HFF-Myc (cell line): ENCODE data around the gene NMT1.

ENCODE experiments used
- DNase-seq: peaks from one replicate; pipeline ENCODE4 v3.0.0-alpha.2; 2011; ENCODE audit warnings: low read depth; ENCODE audit errors: extremely low read depth
- H3K4me3 ChIP-seq: replicated peaks from 2 replicates; pipeline ENCODE4 v1.5.1; 2011; ENCODE audit warnings: low read depth, mild to moderate bottlenecking, control low read depth, low read length
- CTCF ChIP-seq: IDR thresholded peaks from 2 replicates; pipeline ENCODE4 v1.5.1; 2012; ENCODE audit warnings: mild to moderate bottlenecking, low read depth, low read length, control low read depth; ENCODE audit errors: missing control alignments

Gene NMT1

GRCh38 chr17:45063198-45063597 lies 2.1 kb downstream of the NMT1 start:
- no peak for DNase-seq
- no peak overlapping the region for H3K4me3 ChIP-seq
- no peak for TF ChIP-seq CTCF

- no peak for TF ChIP-seq CTCF
- DNase-seq, result no peak
- no peak overlapping the region for H3K4me3 ChIP-seq
Measured at GRCh38 chr17:45067637-45068036, 6.5 kb downstream of the NMT1 start.

- no peak for TF ChIP-seq CTCF
- no peak for DNase-seq
- no peak overlapping the region for H3K4me3 ChIP-seq
Measured at GRCh38 chr17:45070001-45070400, 8.9 kb downstream of the NMT1 start.

- no peak for TF ChIP-seq CTCF
- DNase-seq, result no peak
- no peak overlapping the region for H3K4me3 ChIP-seq
Measured at GRCh38 chr17:45070809-45071208, 9.7 kb downstream of the NMT1 start.

GRCh38 chr17:45073414-45074070 lies 12.4 kb downstream of the NMT1 start:
- TF ChIP-seq CTCF, result no peak
- no peak overlapping the region for H3K4me3 ChIP-seq
- no peak for DNase-seq

GRCh38 chr17:45077643-45078042 lies 16.5 kb downstream of the NMT1 start:
- no peak for DNase-seq
- no peak for TF ChIP-seq CTCF
- H3K4me3 ChIP-seq, result no peak overlapping the region
